Measurements from ENCODE around the gene UNC13B. TPM values are rescaled to one million over a fixed set of nuclear protein-coding genes. Genes with fewer than 3 reads are reported as not detected.

The UNC13B gene
- total RNA-seq, 1 donor from 2014 or later, result 111 TPM

DNA sequence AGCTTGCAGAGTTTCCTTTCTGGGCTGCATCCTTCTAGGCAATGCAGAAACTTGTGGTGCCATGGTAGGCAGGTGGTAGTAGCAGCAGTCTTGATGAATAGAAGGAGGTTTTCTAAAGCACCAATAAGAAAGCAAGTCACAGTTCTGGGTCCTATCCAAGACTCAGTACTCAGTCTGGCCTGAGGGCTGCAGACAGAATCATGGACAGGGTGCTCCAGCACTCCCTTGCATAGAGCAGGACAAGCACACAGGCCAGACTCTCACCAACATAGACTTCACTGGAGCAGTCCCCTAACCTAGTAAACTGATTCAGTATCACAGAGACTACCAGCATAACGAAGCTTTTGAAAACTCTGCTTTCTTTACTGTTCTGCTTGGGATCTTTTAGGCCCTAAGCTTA, 194.1 kb downstream of the UNC13B start:
- no peaks in the 10 kb centered on the region for H3K9me3 Mint-ChIP-seq (ENCODE audit: low read depth)
- H3K4me3 Mint-ChIP-seq (ENCODE audit: low read depth), result no peak overlapping the region
- no peaks in the 10 kb centered on the region for H3K36me3 Mint-ChIP-seq (ENCODE audit: insufficient read depth)
- TF ChIP-seq, protein P1, sequence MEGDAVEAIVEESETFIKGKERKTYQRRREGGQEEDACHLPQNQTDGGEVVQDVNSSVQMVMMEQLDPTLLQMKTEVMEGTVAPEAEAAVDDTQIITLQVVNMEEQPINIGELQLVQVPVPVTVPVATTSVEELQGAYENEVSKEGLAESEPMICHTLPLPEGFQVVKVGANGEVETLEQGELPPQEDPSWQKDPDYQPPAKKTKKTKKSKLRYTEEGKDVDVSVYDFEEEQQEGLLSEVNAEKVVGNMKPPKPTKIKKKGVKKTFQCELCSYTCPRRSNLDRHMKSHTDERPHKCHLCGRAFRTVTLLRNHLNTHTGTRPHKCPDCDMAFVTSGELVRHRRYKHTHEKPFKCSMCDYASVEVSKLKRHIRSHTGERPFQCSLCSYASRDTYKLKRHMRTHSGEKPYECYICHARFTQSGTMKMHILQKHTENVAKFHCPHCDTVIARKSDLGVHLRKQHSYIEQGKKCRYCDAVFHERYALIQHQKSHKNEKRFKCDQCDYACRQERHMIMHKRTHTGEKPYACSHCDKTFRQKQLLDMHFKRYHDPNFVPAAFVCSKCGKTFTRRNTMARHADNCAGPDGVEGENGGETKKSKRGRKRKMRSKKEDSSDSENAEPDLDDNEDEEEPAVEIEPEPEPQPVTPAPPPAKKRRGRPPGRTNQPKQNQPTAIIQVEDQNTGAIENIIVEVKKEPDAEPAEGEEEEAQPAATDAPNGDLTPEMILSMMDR (IDR thresholded peaks at IDR 0.05; ENCODE audit: unreplicated experiment), result no peak
- DNase-seq (ENCODE audit: low spot score, unreplicated experiment), result no peak
- H3K27ac Mint-ChIP-seq, result no peak overlapping the region
- no peaks in the 10 kb centered on the region for H3K4me1 Mint-ChIP-seq (ENCODE audit: low read depth)
- H3K27me3 Mint-ChIP-seq, result no peaks in the 10 kb centered on the region

DNA sequence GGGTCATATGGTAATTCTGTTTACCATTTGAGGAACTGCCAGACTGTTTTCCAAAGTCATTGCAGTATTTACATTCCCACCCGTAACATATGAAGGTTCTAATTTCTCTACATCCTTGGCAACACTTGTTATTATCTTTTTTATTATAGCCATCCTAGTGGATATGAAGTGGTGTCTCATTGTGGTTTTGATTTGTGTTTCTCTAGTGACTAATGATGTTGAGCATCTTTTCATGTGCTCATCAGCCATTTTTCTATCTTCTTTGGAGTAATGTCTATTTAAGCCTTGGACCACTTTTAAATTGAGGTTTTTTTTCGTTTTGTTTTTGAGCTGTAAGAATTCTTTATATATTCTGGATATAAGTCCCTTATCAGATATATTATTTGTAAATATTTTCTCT, 195.3 kb downstream of the UNC13B start:
- no peak overlapping the region for H3K27ac Mint-ChIP-seq
- TF ChIP-seq, protein P1 (IDR thresholded peaks at IDR 0.05; ENCODE audit: unreplicated experiment), result no peak
- no peak overlapping the region for H3K4me3 Mint-ChIP-seq (ENCODE audit: low read depth)
- no peak for DNase-seq (ENCODE audit: low spot score, unreplicated experiment)
- H3K9me3 Mint-ChIP-seq (ENCODE audit: low read depth), result no peaks in the 10 kb centered on the region
- H3K4me1 Mint-ChIP-seq (ENCODE audit: low read depth), result no peaks in the 10 kb centered on the region
- no peaks in the 10 kb centered on the region for H3K36me3 Mint-ChIP-seq (ENCODE audit: insufficient read depth)
- no peaks in the 10 kb centered on the region for H3K27me3 Mint-ChIP-seq

DNA sequence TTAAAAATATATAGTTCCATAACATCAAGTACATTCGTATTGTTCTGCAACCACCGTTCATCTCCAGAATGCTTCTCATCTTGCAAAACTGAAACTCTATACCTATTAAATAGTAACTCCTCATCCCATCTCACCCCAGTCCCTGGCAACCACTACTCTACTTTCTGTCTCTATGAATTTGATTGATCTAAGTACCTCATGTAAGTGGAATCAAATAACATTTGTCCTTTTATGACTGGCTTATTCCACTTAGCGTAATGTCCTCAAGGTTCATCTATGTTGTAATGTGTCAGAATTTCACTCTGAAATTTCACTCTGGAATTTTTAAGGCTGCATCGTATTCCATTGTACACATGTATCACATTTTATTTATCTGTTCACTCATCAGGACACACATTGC, 196.0 kb downstream of the UNC13B start:
- no peak overlapping the region for H3K4me3 Mint-ChIP-seq (ENCODE audit: low read depth)
- no peaks in the 10 kb centered on the region for H3K27me3 Mint-ChIP-seq
- no peak for DNase-seq (ENCODE audit: low spot score, unreplicated experiment)
- H3K4me1 Mint-ChIP-seq (ENCODE audit: low read depth), result no peaks in the 10 kb centered on the region
- no peaks in the 10 kb centered on the region for H3K36me3 Mint-ChIP-seq (ENCODE audit: insufficient read depth)
- H3K27ac Mint-ChIP-seq, result no peak overlapping the region
- no peaks in the 10 kb centered on the region for H3K9me3 Mint-ChIP-seq (ENCODE audit: low read depth)
- TF ChIP-seq, protein P1 (IDR thresholded peaks at IDR 0.05; ENCODE audit: unreplicated experiment), result no peak

DNA sequence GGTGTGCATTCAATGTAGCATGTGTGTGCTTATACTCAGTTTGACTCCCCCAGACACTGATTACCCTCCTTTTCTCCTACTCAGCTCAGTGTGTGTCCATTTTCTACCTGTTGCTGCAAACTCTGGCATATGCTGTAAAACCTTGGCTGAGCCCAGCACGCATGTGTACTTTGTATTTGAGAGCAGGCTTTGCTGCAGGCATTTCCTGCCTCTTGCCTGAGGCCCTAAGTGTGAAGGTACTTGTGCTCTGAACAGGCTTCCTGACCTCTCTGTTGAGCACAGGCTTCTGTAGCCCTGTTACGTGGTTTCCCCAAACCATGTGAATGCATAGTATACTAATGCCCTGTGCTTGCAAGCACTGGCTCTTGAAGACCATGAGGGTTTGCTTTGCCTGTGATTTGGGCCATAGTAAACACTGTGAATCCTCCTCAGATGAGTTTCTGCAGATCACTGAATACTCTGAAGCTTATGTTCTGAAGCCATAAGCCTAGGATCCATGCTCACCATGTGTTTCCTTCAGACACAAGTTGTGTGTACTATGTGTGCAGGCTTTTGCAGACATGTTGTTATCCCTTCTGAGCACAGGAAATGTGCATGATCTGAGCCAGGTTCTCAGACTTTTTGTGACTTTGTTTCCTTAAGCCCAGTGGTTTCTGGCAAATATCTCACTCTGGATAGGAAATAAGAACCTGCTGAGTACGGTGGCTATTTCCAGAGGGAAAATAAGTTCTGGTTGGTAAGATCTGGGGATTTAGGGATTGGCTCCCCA, 203.2 kb downstream of the UNC13B start:
- Mint-ChIP-seq H3K4me3 (ENCODE audit: low read depth) (no peak overlapping the region), H3K9me3 (ENCODE audit: low read depth) (no peaks in the 10 kb centered on the region), H3K4me1 (ENCODE audit: low read depth) (no peaks in the 10 kb centered on the region), H3K27ac (no peak overlapping the region), H3K36me3 (ENCODE audit: insufficient read depth) (peaks cover 2% of the 10 kb centered on the region), H3K27me3 (no peaks in the 10 kb centered on the region)
- DNase-seq (ENCODE audit: low spot score, unreplicated experiment), result no peak
- TF ChIP-seq, protein P1 (IDR thresholded peaks at IDR 0.05; ENCODE audit: unreplicated experiment), result no peak

DNA sequence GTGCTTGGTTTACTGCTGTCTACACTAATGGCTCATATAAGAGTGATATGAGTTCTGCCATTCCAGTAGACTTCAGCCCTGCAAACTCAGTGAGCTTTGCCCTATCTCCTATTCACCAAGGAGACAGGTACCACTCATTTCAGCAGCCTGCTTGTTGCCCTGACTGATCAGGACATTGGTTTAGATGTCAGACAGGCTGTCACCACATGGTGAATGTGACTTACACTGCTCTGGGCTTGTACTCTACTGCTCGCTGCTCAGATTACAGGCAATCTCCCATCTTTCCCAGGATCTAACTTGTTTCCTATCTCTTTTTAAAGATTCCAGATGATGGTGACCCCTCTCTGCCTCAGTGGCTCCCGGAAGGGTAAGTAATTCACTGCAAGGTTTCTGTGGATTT, 204.8 kb downstream of the UNC13B start:
- DNase-seq (ENCODE audit: low spot score, unreplicated experiment), result no peak
- Mint-ChIP-seq H3K36me3 (ENCODE audit: insufficient read depth) (peaks cover 9% of the 10 kb centered on the region), H3K4me1 (ENCODE audit: low read depth) (no peaks in the 10 kb centered on the region), H3K4me3 (ENCODE audit: low read depth) (no peak overlapping the region), H3K27ac (no peak overlapping the region), H3K9me3 (ENCODE audit: low read depth) (no peaks in the 10 kb centered on the region), H3K27me3 (no peaks in the 10 kb centered on the region)
- TF ChIP-seq, protein P1 (IDR thresholded peaks at IDR 0.05; ENCODE audit: unreplicated experiment), result no peak
